ENCODE data around the gene RB1.

DNA sequence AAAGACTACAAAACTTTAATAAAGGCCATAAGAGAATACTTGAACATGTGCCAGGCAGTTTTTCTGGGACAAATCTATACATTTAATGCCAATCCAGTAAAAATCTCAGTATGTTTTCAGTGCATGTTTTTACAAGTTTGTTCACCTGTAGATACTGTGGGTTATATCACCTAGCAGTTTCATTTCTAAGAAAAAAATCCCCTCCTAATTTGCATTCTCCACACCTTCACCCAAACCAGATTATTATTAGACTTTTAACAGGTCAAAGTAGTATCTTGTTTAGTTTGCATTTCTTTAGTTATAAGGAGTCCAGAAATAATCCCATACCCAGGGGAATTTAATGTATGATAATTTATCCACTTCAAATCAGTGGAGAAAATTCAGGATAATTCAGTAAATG lies 126.3 kb downstream of the RB1 start:
- no peak for TF ChIP-seq POLR2A (IDR thresholded peaks at IDR 0.05)
- TF ChIP-seq, protein P1, sequence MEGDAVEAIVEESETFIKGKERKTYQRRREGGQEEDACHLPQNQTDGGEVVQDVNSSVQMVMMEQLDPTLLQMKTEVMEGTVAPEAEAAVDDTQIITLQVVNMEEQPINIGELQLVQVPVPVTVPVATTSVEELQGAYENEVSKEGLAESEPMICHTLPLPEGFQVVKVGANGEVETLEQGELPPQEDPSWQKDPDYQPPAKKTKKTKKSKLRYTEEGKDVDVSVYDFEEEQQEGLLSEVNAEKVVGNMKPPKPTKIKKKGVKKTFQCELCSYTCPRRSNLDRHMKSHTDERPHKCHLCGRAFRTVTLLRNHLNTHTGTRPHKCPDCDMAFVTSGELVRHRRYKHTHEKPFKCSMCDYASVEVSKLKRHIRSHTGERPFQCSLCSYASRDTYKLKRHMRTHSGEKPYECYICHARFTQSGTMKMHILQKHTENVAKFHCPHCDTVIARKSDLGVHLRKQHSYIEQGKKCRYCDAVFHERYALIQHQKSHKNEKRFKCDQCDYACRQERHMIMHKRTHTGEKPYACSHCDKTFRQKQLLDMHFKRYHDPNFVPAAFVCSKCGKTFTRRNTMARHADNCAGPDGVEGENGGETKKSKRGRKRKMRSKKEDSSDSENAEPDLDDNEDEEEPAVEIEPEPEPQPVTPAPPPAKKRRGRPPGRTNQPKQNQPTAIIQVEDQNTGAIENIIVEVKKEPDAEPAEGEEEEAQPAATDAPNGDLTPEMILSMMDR (IDR thresholded peaks at IDR 0.05), result no peak

Measured in esophagus squamous epithelium (tissue), 4 donors.